ENCODE data around the gene COX6B2.

DNA sequence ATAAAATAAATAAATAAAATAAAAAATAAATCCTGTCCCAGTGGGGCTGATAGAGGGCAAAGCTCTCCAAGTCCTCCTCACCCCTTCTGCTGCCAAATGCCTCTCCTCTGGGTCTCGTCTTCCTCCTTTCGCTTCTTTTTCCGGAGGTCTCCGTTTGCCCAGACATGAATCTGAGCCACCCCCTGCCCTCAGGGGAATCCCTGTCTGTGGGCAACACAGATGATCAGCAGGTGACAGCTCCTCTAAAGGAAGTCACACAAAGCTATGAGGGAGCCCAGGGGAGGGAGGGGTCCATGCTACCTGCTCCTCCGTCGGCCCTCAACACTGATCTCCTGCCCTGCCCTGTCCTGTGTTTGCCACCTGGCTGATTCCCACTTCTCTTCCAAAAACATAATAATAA, 29.9 kb downstream of the COX6B2 start:
- TF ChIP-seq, protein P1, sequence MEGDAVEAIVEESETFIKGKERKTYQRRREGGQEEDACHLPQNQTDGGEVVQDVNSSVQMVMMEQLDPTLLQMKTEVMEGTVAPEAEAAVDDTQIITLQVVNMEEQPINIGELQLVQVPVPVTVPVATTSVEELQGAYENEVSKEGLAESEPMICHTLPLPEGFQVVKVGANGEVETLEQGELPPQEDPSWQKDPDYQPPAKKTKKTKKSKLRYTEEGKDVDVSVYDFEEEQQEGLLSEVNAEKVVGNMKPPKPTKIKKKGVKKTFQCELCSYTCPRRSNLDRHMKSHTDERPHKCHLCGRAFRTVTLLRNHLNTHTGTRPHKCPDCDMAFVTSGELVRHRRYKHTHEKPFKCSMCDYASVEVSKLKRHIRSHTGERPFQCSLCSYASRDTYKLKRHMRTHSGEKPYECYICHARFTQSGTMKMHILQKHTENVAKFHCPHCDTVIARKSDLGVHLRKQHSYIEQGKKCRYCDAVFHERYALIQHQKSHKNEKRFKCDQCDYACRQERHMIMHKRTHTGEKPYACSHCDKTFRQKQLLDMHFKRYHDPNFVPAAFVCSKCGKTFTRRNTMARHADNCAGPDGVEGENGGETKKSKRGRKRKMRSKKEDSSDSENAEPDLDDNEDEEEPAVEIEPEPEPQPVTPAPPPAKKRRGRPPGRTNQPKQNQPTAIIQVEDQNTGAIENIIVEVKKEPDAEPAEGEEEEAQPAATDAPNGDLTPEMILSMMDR (conservative IDR thresholded peaks at IDR 0.05; ENCODE audit: low read length): no peak
- TF ChIP-seq EZH2phosphoT487 (IDR thresholded peaks at IDR 0.05; ENCODE audit: borderline replicate concordance, low read depth, low read length): no peak

Data from OCI-LY7 (cell line).